DMS153 treated with DMSO at 0.1 percent for 48 hours (cell line): ENCODE measurements around the gene PDHX.

Experiments used
- DNase-seq: peaks from one replicate; lab custom pipeline; 2025; ENCODE audit not compliant: unreplicated experiment; lab: John Stamatoyannopoulos, UW

Gene PDHX

DNA sequence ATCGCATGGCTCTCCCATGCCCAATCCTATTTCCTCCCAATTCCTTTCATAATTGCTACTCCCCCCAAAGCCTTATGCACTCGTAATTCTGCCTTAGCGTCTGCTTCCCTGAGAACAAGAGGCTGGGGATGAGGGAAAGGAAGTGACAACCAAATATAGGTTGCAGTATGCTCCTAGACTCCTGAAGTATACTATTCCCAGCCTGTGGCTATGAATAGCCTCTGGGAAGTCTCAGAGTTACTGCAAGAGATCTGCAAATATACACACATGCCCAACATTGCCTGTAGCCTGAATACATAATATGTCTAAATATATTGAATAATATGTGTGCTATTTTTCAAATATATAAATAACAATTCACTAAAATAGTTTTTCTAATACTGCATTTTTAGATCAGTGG is 126.5 kb downstream of the PDHX start:
- no peak for DNase-seq

DNA sequence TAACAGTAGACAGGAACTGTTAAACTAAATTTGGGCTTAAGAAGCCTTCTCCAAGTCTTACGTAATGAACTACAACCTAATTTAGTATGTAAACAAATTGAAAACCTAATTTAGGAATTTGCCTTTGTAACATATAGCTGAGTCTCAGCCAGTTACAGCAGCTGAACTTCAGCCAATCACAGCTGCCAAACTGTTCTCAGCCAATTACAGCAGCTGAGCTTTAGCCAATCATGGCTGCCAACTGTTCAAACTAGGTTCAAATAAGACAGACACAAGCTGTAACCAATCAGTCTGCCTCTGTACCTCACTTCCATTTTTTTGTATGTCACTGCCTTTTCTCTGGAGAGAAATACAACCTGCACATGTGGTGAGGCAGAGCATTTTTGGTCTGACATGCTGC is 127.5 kb downstream of the PDHX start:
- DNase-seq, result no peak

DNA sequence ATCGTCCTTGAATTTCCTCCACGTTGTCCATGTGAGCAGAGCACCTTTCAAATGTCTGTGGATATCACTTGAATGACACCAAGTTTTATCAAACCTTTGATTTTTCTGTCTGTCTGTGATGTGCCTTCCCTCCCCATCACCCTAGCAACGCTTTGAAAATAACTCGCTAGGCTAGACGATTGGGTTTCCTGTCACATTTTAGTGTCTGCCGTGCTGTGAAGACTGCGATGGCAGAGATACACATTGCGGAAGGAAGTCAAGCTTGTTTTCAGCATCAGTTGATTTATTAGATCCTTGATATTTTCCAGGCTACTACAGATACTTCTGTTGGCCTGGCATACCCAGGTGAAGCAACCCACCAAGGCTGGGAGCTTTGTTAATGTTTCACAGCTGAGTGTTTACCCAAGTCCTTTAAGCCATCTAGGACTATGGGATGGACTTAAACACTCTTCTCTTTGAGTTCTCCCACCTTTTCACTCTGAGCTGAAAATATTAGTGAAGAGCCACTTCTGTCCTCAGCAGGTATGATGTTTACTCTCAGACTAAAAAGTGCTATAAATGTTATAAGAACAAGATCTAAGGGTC is 128.9 kb downstream of the PDHX start:
- DNase-seq, result peak; percentile 70
